OCI-LY7 (cell line): ENCODE data around the gene FAM89B.

Experiments
- EZH2phosphoT487 ChIP-seq: fragments of 200-600 bp; sonication (generic); IDR thresholded peaks from 2 replicates; pipeline ENCODE4 v1.6.1; 2018; ENCODE audit warnings: low read depth, borderline replicate concordance, mild to moderate bottlenecking, mixed run types, antibody characterized with exemption, low read length, moderate library complexity, mixed read lengths
- TF ChIP-seq, protein P1 (sequence below): fragments of 200-600 bp; sonication (generic); conservative IDR thresholded peaks from 2 replicates; pipeline ENCODE4 v1.5.1; 2014; ENCODE audit warnings: mild to moderate bottlenecking, antibody characterized with exemption, low read length, moderate library complexity, mixed read lengths

DNA sequence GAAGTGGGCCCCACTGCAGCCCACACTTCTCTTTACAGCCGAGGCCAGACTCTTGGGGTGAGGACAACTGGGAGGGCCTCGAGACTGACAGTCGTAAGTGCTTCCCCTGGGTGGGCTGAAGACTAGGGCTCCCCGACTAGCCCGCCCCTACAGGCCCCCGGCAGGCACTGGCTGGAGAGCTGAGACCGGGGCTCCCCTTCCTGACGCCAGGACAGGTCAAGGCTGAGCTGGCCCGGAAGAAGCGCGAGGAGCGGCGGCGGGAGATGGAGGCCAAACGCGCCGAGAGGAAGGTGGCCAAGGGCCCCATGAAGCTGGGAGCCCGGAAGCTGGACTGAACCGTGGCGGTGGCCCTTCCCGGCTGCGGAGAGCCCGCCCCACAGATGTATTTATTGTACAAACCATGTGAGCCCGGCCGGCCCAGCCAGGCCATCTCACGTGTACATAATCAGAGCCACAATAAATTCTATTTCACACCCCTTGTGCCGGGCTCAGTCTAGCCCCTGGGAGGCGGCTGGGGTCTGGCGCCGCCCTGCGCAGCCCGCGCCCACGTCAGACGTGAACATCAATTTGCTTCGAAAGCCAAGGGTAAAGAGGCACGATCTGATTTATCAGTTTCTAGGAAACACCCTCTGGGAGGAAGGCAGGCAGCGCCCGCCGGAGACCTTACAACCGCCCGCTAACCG is 34.0 kb upstream of the FAM89B start:
- TF ChIP-seq, protein P1, sequence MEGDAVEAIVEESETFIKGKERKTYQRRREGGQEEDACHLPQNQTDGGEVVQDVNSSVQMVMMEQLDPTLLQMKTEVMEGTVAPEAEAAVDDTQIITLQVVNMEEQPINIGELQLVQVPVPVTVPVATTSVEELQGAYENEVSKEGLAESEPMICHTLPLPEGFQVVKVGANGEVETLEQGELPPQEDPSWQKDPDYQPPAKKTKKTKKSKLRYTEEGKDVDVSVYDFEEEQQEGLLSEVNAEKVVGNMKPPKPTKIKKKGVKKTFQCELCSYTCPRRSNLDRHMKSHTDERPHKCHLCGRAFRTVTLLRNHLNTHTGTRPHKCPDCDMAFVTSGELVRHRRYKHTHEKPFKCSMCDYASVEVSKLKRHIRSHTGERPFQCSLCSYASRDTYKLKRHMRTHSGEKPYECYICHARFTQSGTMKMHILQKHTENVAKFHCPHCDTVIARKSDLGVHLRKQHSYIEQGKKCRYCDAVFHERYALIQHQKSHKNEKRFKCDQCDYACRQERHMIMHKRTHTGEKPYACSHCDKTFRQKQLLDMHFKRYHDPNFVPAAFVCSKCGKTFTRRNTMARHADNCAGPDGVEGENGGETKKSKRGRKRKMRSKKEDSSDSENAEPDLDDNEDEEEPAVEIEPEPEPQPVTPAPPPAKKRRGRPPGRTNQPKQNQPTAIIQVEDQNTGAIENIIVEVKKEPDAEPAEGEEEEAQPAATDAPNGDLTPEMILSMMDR = no peak
- TF ChIP-seq EZH2phosphoT487 = no peak
